ENCODE results near the gene EDDM3A.

Gene EDDM3A

DNA sequence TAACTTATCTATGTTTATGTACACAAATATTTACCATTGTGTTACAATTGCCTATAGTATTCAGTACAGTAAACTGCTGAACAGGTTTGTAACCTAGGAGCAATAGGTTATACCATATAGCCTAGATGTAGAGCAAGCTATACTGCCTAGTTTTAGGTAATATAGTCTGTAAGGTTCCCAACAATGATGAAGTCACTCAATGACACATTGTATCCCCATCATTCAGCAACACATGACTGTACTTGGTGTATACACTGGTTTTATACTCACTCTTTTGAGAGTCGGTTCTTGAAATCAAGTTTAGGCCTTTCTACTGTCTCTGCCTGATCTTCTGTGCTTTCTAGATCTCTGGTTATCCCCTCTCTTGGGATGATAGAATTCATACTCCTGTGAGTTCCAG is 51.5 kb downstream of the EDDM3A start:
- CTCF ChIA-PET = no interaction called here
- POLR2A ChIA-PET = no interaction called here
- TF ChIP-seq PRDM1 (tag by site-specific recombination; IDR thresholded peaks at IDR 0.05) = no peak
- no peak for TF ChIP-seq ZBTB26 (tag by site-specific recombination; optimal IDR thresholded peaks at IDR 0.05)
- no peaks in the 10 kb centered on the region for H3K36me3 ChIP-seq (ENCODE audit: control insufficient read depth in 2 of 2, insufficient read depth in 1 of 2, low read length in 2 of 2)
- no peaks in the 10 kb centered on the region for H3K4me1 ChIP-seq (ENCODE audit: control insufficient read depth, insufficient read depth, low read length)
- no peaks in the 10 kb centered on the region for H3K9me3 ChIP-seq (ENCODE audit: control insufficient read depth, insufficient read depth, low read depth, low read length)
- H3K4me3 ChIP-seq (ENCODE audit: low read depth, low read length) = no peak overlapping the region
- no peak overlapping the region for H3K27ac ChIP-seq (ENCODE audit: extremely low read depth, low read depth, low read length)

Data from HEK293 (cell line).